ENCODE data around the gene NATD1.

The NATD1 gene, protein sequence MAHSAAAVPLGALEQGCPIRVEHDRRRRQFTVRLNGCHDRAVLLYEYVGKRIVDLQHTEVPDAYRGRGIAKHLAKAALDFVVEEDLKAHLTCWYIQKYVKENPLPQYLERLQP

DNA sequence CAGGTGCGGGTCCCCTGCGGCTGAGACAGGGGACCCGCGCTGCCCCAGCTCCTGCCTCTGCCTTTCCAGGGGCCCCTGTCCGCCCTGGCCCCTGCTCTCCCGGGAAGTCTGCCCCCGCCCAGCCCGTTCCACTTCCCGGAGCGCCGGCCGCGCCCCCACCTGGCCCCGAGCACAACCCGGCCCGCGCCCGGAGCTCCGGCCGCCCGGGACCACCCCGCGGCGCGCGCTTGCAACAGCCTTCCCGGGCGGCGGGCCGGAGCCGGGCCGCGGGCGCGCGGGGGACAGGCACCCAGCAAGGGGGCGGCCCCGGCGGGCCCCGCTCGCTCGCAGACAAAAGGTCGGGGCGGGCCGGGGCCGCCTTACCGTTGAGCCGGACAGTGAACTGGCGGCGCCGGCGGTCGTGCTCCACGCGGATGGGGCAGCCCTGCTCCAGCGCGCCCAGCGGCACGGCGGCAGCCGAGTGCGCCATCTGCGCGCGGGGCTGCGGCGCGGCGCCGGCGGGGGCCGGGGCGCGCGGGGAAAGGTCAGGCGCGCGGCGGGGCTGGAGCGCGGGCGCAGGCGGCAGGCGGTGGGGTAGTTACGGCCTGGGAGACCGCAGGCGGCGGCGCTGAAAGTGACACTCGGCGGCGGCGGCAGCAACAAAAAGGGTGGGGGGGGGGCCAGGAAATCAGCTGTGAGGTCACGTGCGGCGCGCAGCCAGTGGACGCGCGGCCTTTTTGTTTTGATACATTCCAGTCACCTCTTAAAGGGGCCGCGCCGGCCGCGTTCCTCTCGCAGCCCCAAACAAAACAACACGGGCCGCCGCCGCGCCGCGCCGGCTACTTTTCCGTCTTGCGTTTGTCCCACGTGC is at the start of gene NATD1:
Gene NATD1 (minus strand): TSS at position 615 of the 850 bp plus-strand sequence. CDS start 146 bp downstream, at position 469.
- peak; percentile 89 for DNase-seq (ENCODE audit: low spot score)

- no peak for DNase-seq (ENCODE audit: low spot score)
Measured at GRCh38 chr17:21301593-21302550, 48.7 kb upstream of the NATD1 start.

GRCh38 chr17:21300601-21301571 is 47.7 kb upstream of the NATD1 start:
- no peak for DNase-seq (ENCODE audit: low spot score)

DNA sequence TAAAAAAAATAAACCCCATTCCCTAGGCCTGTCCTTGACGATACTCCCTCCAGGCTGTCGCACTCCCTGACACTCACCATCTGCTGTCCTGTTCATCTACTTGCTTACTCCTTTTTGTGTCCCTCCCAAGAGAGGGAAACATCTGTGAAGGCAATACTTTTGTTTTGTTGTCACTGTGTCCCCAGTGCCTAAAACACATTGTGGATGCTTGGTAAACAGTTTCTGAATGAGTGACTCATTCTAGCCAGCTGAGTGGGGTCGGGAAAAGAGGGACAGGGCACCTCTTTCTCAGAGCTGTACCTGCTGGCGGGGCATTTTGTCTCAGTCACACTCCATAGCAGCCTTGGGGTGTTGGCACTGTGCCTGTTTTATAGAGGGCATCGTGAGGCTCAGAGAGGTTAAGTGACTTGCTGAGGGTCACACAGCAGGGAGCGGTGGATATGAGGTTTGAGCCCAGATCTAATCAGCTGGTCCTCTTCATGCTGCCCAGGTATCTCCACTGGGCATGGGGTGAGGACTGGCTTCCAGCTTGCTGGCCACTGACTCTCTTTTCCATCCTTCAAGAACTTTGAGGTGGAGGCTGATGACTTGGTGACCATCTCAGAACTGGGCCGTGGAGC is 46.9 kb upstream of the NATD1 start:
- DNase-seq (ENCODE audit: low spot score): no peak

DNA sequence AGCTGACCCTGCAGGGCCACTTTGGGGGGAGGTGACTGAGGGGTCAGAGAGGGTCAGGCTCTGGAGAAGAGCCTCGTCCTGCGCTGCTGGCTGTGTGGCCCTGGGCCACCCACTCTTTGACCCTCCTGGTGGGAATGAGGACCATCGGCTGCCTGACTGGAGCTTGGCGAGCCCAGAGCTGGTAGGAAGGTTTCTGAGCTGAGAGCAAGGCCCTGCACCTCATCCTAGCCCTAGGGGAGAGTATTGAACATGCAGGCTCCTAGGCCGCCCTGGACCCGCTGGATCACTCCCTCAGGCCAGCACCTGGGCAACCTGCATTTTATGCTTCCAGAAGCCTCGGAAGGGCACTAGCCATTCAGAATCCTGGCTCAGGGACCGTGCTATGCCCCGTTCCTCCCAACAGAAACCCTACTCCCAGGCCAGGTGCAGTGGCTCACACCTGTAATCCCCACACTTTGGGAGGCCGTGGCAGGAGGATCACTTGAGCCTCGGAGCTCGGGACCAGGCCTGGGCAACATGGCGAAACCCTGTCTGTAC is 45.8 kb upstream of the NATD1 start:
- no peak for DNase-seq (ENCODE audit: low spot score)

DNA sequence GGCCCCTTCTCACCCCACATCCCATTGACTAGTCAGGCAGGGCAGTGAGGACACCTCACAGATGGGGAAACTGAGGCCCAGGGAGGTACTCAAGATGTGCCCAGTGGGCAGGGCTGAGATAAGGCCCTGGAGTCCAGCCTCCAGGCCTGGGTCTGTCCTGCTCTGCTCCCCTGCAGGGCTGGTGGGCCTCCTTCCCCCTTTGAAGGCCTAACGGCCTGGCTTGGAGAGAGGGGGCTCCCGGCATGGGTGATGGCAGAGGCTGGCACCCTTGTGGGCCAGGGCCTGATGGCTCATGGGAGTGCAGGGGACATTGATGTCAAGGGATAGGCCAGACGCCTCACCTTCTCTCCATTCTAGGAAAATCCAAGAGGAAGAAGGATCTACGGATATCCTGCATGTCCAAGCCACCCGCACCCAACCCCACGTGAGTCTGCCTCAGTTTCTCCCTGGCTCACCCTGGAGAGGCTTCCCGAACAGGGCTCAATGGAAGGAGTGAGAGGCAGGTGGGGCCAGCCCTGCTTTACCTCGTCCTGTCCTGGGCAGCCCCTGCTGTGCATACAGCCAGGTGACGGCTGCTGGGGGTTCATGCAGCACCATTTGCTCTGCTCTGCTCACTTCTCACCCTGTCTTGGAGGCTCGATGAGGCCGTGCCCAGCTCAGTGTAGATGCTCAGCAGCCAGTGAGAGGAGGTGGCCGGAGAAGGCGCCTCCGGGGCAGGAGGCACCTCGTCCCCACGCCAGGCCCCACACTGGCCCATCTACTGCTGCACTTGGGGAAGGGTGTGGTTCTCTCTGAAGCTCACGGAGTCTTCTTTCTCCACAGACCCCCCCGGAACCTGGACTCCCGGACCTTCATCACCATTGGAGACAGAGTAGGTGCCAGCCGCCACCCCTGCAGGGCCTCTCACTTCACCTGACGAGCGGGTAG is 45.1 kb upstream of the NATD1 start:
- DNase-seq (ENCODE audit: low spot score): no peak

GRCh38 chr17:21297597-21297996 is 44.4 kb upstream of the NATD1 start:
- peak; percentile 39 for DNase-seq (ENCODE audit: low spot score)

GRCh38 chr17:21297026-21297520 is 43.9 kb upstream of the NATD1 start:
- DNase-seq (ENCODE audit: low spot score): peak; percentile 53

DNA sequence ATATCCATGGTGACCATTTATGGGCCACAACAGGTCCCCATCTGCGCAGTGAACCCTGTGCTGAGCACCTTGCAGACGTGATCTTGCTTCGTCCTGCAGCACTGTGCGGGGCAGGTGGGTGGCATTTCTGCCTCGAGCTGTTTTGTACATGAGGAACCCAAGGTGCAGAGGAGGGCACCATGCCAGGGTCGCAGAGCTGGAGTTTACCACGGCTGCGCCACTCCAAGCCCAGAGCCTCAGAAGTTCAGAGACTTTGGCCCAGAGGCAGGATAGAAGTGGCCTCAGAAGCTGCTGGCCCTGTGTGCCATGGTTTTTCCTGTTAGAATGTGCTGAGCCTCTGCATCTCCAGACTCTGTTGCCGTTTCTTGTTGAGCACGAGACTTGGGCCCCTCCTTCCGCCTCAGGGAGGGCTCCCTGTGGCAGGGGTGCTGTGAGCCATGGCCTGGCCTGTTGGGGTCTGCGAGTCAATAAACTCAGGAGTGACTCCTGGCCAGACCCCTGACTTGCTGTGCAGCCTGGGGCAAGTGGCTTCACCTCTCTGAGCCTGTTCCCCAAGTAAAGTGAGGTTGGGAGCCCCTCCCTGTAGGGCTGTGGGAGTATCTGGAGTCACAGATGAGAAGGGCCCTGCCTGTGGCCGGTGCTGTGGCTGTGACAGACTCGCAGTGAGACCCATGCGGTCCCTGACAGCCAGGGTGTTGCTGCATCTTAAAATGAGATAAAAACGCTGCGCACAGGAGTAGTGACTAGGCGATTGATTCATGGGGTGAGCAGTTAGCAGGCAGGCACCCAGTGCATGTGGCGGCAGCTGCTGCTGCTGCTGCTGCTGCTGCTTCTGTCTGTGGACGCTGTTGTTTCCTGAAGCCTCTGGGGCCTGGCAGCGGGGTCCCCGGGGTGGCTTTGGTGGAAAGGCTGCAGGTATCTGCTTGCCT is 43.2 kb upstream of the NATD1 start:
- peak; percentile 96 for DNase-seq (ENCODE audit: low spot score)

GRCh38 chr17:21295036-21295952 is 42.1 kb upstream of the NATD1 start:
- DNase-seq (ENCODE audit: low spot score): peak; percentile 84

DNA sequence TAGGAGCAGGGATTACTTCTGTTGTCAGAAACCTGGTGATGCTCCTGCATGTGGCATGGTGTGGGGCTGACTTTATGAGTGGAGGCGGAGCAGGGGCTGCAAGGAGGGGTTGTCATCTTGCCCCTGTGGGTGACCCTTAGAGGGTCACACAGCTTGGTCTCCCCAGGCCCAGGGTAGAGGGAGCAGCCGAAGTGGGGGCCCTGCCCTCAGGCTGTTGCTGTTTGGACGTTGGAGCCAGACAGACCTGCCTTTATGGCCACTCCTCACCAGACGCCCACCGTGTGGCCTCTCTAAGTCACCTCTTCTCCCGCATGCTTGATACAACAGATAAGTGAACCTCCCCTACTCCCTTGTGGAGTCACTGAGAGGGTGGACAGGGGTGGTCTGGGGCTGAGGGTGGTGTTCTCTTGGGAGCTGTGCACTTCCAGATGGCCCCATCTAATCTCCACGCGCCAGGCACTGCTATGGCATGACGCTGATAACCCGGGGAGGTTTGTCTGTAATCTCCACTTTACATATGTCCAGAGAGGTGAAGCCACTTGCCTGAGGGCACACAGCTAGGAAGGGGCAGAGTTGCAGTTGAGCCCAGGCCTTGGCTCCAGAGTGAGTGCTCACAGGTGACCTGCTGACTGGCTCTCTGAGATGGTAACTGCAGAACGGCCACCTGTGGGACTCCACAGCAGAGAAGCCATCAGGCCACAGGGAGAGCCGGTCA is 41.3 kb upstream of the NATD1 start:
- DNase-seq (ENCODE audit: low spot score): peak; percentile 98

DNA sequence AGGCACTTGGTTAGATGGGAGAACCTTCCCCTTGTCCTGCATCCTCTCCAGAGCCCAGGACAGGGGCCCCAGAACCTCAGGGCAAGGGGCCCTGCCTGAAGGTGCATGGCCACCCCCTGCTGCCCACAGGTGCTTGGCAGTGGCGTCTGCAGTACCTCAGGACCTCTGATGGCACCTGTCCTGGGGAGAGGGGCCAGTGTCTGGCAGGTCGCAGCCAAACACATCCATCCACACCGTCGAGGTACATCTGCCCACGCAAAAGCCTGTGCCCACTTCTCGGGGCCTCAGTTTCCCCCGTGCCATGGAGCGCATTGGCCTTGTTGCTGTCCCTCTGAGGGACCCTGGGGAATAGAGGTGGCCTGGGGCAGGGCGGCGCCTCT is 40.6 kb upstream of the NATD1 start:
- peak; percentile 31 for DNase-seq (ENCODE audit: low spot score)

DNA sequence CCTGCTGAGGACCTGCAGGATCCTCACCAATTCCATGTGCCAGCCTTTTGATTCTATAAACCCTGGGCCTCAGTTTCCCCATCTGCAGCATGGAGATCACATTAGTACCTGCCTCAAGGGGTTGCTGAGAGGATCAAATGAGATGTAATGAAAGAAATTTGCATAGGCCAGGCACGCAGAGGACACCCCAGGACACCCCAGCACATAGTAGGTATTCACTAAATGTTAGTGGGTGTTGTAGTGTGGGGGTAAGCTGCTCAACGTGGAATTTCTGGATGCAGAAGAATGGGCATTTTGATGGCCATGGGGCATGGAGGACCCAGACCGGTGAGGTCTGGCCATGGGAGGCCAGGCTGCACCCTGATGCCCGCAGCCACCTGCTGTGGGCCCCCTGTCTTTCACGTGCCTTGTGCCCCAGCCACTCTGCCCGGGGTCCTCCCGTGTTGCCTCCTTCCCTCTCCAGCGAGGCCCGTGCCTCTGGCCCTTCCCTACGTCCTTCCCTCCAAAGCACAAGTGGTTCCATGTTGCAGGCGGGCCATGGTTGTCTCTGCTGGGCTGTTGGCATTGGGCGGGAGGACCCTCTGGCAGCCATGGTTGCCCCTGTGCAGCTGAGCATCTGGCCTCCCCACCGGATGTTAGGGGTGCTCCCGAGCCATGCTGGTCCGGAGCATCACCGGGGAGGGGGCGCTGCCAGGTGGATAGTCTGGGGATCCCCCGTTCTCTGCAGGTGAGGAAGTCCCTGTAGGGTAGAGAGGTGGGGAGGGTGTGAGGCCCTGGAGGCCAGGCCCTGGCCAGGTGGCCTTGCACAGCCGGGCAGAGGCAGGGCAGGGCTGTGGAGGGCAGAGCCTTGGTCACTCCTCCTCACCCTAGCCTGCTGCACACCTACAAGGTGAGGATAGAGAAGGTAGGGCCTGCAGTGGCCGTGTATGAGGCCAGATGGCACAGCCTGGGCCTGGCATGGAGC is 39.9 kb upstream of the NATD1 start:
- DNase-seq (ENCODE audit: low spot score): peak; percentile 12

DNA sequence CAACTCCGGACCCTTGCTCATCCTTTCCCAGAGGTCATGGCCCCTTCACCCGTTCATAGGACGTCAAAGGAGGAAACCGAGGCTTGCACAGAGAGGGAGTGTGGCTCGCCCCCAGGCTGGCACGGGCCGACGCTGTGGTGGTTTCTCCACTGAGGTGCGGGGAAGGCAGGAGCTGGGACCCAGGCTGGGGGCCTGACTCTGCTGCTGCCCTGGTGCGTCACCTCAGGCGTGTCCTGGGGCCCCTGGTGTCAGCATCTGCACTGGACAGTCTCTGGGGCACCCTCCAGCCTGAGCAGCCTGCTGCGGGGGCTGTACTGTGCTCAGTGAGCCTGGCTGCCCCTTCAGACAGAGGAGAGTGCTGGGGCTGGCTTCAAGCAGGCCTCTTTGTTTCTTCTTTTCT is 38.7 kb upstream of the NATD1 start:
- no peak for DNase-seq (ENCODE audit: low spot score)

DNA sequence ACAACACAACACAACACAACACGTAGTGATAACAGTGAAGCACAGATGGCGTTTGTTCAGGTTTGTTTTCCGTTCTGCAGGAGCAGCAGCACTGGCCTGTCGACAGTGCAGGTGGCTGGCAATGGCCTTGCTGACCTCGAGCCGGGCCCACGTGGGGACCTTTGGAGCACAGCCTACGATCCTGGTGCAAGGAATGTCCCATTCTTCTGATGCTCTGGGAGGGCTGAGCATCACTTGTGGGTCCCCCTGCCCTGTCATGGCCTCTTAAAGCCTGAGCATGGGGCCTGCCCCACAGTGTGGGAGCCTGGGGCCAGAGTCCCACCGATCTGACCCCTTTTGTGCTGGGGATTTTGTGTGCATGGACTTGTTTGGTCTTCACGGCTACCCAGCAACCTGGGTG is 38.1 kb upstream of the NATD1 start:
- no peak for DNase-seq (ENCODE audit: low spot score)
